ENCODE data around the gene SLC1A5.
"Not testable (repeated sequence)": the region's sequence is repeated elsewhere in the genome, so short reads cannot be mapped to it uniquely, and the experiment has no call there.

The SLC1A5 gene

GRCh38 chr19:46766569-46767317 lies 21.7 kb downstream of the SLC1A5 start:
- peak; percentile 56 for DNase-seq

DNA sequence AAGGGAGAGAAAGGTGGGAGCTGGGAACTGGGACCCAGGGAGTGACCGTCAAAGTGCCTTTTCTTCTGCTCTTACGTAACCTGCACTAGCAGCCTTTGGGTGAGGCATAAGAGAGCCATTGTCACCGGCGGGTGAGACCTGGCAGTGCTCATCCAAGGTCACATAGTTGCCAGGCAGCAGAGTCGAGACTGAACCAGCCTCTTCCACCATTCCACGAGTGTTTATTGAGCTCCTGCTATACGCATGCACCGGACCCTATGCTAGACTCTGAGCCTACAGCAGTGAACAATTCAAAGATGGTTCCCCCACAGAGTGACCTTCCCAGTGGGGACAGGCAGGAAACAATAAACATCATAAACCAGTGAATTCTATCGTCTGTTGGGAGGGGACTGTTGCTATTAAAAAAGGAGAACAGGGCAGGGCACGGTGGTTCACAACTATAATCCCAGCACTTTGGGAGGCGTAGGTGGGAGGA lies 23.5 kb downstream of the SLC1A5 start:
- DNase-seq = no peak

GRCh38 chr19:46762245-46762890 lies 26.0 kb downstream of the SLC1A5 start:
- no peak for DNase-seq

GRCh38 chr19:46761418-46761831 lies 27.0 kb downstream of the SLC1A5 start:
- no peak for DNase-seq

GRCh38 chr19:46760897-46761296 lies 27.5 kb downstream of the SLC1A5 start:
- not testable (repeated sequence) for DNase-seq

GRCh38 chr19:46760363-46760762 lies 28.0 kb downstream of the SLC1A5 start:
- no peak for DNase-seq

DNA sequence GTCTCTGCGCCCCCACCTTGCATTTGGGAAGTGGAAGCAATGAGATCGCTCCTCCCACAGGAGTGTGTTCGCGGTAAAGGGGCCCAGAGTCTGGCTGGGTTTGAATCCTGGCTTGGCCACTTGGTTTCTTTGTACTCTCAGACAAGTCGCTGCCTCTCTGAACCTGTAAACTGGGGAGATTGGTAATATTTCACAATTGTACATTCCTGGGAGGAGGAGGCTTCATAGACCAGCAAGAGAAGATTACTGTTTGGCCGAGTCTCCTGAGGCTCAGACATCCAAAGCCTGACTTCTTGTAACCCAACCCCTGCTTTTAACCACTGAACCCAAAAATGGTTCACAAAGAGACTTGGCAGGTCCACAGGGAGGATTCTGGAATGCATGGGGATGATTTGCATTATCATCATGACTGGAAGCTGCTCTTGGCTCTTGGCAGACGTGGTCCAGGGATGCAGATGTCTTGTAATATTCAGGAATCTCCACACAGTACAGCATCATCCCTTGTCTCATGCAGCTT lies 28.5 kb downstream of the SLC1A5 start:
- no peak for DNase-seq

DNA sequence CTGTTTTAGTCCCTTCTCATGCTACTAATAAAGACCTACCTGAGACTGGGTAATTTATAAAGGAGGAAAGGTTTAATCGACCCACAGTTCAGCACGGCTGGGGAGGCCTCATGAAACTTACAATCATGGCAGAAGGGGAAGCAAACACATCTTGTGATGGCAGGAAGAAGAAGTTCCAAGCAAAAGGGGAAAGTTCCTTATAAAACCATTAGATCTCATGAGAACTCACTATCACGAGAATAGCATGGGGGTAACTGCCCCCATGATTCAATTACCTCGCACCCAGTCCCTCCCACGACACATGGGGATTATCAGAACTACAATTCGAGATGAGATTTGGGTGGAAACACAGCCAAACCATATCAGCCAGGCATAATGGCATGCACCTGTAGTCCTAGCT lies 29.2 kb downstream of the SLC1A5 start:
- DNase-seq = no peak

DNA sequence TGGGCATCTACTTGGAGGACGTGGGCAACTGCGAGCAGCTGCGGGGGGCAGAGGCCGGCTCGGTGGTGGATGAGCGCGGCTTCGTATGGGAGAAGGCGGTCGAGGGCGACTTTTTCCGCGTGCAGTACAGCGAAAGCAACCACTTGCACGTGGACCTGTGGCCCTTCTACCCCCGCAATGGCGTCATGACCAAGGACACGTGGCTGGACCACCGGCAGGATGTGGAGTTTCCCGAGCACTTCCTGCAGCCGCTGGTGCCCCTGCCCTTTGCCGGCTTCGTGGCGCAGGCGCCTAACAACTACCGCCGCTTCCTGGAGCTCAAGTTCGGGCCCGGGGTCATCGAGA lies 31.9 kb downstream of the SLC1A5 start:
- no peak for DNase-seq

DNA sequence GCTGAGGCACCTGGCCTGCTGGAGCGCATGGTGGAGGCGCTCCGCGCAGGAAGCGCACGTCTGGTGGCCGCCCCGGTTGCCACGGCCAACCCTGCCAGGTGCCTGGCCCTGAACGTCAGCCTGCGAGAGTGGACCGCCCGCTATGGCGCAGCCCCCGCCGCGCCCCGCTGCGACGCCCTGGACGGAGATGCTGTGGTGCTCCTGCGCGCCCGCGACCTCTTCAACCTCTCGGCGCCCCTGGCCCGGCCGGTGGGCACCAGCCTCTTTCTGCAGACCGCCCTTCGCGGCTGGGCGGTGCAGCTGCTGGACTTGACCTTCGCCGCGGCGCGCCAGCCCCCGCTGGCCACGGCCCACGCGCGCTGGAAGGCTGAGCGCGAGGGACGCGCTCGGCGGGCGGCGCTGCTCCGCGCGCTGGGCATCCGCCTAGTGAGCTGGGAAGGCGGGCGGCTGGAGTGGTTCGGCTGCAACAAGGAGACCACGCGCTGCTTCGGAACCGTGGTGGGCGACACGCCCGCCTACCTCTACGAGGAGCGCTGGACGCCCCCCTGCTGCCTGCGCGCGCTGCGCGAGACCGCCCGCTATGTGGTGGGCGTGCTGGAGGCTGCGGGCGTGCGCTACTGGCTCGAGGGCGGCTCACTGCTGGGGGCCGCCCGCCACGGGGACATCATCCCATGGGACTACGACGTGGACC lies 32.4 kb downstream of the SLC1A5 start:
- DNase-seq = no peak

- DNase-seq = no peak
Observed at GRCh38 chr19:46755077-46755852, 33.1 kb downstream of the SLC1A5 start.

- peak; percentile 64 for DNase-seq
Observed at GRCh38 chr19:46753420-46754155, 34.8 kb downstream of the SLC1A5 start.

- DNase-seq = peak; percentile 78
Observed at GRCh38 chr19:46748325-46749109, 39.9 kb downstream of the SLC1A5 start.

- peak; percentile 52 for DNase-seq
Observed at GRCh38 chr19:46746281-46747057, 41.9 kb downstream of the SLC1A5 start, which contains the start of gene STRN4. Gene STRN4 (minus strand): TSS chr19:46746450. CDS start chr19:46746430, 20 bp downstream.

DNA sequence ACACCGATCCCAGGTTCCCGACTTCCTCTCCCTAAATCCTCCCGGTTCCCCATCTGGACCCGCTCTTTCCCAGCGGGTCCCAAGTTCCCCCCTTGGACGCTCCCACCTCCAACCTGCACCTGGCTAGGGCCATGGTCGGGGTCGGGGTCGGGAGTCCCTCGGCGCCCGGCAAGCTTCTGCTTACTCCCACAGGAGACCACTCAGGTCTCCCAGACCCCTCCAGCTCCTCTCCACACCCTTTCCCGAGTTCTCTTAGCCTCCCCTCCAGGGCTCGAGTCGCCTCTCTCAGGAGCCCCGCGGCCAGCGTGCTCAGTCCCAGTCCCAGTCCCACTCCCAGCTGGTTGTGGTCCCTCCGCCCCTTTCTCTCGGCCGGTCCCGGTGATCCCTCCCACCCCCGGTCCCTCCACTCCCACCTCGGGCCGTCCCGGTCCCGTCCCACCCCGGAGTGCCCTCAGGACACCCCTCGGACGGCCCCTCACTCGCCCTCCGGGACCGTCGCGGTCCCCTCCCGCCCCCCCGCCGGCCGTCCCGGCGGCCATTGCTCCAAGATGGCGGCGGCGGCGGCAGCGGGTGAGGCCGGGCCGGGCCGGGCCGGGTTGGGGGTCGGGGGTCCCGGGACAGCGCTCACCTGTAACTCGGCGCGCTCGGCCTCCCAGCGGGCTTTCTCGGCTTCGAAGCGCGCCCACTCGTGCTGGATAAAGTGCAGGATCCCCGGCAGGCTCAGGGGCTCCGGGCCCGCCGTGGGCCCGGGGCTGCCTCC lies 42.7 kb downstream of the SLC1A5 start, which contains the start of gene FKRP:
Gene FKRP, plus strand, starts transcription at position 537 of the 760 bp plus-strand sequence. CDS start 9,394 bp downstream, outside the sequence.
- no peak for DNase-seq

GRCh38 chr19:46745030-46745429 lies 43.4 kb downstream of the SLC1A5 start:
- DNase-seq = no peak

- DNase-seq = no peak
Observed at GRCh38 chr19:46744005-46744691, 44.2 kb downstream of the SLC1A5 start.

DNA sequence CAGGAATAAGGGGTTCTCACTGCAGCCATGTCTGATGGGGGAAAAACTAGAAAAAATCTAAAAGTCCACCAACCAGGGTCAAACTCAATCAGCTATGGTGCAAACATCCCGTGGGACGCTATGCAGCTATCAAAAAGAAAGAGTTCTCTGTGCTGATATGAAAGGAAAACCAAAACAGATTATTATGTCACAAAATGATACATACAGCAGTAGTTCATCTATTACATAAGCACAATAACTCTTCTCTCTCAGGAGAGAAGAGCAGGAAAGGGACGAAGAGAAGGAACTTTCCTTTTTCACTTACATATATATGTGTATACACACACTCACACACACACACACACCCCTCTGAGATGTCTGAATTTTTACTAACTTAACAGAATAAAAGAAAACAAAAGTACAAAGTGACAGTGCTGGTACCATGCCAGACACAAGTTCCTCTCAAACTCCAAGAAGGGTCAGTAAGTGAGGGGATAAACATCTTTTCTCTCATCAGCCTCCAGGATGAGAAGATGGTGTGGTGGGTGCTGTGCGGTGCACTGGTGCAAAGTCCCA lies 45.4 kb downstream of the SLC1A5 start:
- no peak for DNase-seq

Measured in activated gamma-delta T cell treated with Interleukin-2 at 50 U/mL for 16 hours (primary cell).